DMS79 treated with DMSO at 0.1 percent for 48 hours (cell line): ENCODE data around the gene SYPL1.

Experiments used
- DNase-seq: peaks from one replicate; lab custom pipeline; 2025; lab: John Stamatoyannopoulos, UW

SYPL1 gene

GRCh38 chr7:106092204-106092603 is 19.9 kb downstream of the SYPL1 start:
- DNase-seq, result no peak

DNA sequence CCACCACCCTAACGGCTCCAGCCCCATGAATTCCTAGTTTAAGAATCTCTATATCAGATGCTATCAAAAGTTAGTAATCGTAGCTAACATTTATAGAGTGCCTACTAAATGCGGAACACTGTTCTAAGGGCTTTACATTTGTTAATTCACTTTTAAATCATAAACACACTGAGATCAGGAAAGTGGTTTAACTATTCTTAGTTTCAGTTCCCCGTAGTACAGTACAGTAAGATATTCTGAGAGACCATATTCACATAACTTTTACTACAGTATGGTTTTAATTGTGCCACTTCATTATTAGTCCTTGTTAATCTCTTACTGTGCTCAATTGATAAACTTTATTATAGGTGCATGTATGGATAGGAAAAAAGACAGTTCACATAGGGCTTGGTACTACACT is 22.5 kb downstream of the SYPL1 start:
- DNase-seq, result no peak

- no peak for DNase-seq
Measured at GRCh38 chr7:106088014-106088413, 24.1 kb downstream of the SYPL1 start.

GRCh38 chr7:106086062-106086461 is 26.1 kb downstream of the SYPL1 start:
- DNase-seq, result no peak

GRCh38 chr7:106085015-106085414 is 27.1 kb downstream of the SYPL1 start:
- no peak for DNase-seq

GRCh38 chr7:106083717-106084116 is 28.4 kb downstream of the SYPL1 start:
- DNase-seq, result no peak

GRCh38 chr7:106082087-106082854 is 29.8 kb downstream of the SYPL1 start:
- DNase-seq, result no peak

- no peak for DNase-seq
Measured at GRCh38 chr7:106080300-106080987, 31.7 kb downstream of the SYPL1 start.

DNA sequence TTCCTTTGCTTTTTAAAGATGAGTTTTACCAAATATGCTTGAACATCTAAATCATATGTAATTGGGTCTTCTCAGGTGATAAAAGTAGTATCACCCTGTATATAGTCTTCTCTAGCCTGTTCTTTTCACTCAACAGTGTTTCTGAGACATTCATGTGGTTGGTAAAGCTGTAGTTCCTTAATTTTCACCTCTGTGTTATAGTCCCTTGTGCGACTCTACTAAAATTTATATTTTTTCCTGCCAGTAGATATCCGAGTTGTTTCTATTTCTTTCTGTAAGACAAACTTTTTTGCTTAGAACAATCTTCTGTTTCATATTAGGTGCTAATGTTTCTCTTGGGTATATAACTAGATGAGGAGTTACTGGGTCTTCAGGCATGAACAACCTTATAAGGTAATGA is 35.6 kb downstream of the SYPL1 start:
- no peak for DNase-seq

GRCh38 chr7:106075937-106076336 is 36.2 kb downstream of the SYPL1 start:
- DNase-seq, result peak; percentile 77

DNA sequence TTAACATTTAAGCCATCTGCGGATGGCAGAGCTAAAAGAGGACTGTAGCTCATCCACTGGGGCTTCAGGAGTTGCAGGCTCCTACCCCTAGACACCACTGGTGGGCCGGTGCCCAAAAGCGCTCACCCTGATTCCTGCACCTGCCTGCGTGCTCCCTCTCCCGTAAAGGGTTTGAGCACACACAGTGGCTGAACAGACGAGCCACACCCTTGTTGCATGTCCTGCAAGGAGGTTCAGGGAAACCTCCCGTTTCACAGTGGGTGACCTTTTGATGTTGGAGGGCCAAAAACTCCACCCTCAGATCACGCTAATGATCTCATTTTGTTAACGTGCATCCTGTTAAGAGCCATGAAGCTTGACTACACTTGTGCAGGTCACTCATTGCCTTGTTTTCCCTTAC is 37.9 kb downstream of the SYPL1 start:
- DNase-seq, result no peak

DNA sequence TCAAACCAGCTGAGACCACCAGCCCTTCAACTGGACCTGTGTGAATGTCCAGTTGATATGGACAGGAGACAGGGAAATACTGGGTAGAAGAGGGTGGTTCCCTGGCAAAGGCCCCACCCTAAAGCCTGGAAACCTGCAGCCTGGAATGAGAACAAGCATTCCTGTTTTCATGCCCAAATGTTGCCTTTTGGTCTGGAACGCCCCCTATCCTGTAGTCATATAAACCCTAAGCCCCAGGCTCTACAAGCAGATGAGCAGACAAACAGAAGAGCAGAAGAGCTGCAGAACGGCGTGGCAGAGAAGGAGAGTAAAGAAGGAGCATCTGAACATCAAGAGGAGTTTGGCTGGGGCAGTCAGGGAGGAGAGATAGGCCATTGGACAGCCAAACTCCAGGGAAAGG is 38.4 kb downstream of the SYPL1 start:
- DNase-seq, result no peak

GRCh38 chr7:106072715-106073091 is 39.4 kb downstream of the SYPL1 start:
- no peak for DNase-seq

- DNase-seq, result peak; percentile 94
Measured at GRCh38 chr7:106071999-106072714, 40.0 kb downstream of the SYPL1 start.

DNA sequence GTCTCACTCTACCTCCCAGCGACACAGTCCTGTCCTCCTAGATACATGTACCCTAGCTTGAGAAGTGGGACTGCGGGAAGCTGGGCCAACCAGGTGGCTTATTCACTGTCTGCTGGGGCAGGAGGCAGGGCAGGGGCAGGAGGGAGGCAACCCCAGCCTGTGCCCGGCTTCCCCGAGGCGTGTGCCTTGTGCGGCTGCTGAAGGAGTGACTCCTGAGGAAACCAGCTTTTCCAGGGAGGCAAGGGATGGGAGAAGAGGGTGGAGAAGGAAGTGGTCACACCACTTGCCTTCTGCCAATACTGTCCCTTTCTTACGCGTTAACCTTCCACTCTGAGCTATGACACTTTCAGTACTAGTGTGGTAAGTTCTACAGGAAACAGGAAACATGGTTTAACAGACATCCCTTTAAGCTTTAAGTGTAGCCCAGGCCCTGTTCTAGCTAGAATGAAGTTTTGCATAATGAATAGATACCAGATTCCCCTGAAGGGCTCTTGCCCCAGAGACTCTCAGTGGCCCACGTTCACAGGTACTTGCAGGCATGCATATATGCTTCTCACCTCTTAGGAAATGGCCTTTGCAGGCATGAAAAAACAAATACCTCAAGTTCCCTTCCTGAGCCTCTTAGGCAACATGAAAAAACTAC is 40.6 kb downstream of the SYPL1 start:
- DNase-seq, result peak; percentile 92

DNA sequence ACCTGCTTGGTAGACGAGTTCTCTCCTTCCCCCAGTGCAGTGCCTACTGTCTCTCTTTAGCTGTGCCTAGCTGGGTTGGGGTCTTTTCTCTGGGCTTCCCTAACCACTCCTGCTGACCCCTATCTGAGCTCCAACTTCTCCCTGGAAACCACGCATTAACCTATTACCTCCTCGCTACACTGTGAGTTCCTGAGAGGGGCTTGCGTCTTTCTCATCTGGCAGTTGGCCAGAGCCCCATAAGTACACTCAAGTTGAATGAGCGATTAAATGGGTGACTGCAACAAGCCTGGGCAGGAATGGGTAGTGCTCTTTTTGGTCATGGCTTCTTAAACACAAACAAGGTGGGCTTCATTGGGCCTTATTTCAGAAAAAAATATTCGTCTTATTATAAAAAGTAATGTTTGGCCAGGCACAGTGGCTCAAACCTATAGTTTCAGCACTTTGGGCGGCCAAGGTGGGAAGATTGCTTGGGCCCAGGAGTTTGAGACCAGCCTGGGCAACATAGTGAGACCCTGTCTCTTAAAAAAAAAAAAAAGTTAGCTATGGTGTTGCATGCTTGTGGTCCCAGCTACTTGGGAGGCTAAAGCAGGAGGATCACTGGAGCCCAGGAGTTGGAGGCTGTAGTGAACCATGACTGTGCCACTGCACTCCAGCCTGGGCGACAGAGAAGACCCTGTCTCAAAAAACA is 41.4 kb downstream of the SYPL1 start:
- peak; percentile 97 for DNase-seq

DNA sequence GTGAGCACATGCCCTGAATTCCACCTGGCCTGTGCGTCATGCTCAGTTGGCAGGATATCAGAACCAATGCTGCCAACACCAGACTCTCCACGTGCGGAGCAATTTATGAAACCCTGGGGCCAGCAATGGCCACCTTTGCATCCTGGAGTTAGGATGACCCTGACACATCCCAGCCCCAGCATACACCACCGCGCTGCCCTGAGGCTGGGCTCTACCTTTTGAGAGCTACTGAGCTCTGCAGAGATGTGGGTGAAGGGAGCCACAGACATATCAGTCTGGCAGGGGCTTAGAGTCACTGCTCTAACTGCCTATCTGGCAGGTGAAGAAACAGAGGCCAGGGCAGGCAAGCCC is 41.9 kb downstream of the SYPL1 start:
- peak; percentile 81 for DNase-seq

DNA sequence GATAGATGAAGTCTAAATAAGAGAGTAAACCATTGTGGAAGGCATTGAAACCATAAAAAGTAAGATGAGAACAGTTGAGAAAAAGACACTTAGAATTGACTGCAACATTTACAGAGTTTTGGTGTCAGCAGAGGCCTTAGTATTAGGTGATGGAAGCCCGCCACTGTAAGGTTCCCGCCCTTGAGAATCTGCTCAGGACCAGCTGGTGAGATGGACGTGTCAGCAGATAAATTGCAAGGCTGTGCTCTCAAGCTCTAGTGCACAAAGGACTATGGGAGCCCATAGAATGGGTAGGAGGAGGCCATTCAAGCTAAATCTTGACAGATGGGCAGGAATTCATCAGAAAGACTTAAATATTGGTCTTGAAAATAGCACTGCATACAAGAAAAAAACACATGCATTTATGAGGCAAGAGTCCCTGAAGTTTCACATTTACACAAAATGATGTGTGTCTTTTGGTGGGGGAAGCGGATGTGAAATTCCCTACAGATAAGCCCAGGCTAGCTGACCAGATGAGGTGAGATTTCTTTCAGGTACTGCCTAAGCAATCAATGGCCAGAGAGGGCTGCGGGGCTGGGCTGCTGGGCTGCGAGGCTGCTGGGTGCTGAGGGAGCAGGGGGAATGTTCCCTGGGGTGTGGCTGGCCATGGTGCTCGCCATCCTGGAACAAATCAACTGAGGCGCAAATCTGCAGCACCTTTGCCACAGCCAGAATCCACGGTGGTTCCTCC is 42.5 kb downstream of the SYPL1 start:
- DNase-seq, result no peak

DNA sequence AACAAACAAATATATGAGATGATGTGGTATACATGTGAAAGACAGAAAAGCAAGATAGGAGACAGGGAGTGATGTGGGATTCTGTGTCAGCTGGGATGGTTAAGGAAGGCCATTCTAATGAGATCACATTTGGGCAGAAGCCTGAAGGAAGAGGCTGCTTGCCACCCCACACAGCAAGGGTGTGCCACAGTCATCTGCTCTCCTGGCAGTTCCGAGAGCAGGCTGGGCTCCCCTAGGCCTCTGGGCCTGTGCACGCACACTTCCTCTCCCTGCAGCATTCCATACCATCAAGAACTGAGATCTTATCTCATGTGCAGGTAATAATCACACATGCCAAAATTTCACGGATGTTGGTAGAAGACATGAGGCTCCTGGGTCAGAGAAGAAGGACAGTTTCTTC is 43.1 kb downstream of the SYPL1 start:
- DNase-seq, result no peak

DNA sequence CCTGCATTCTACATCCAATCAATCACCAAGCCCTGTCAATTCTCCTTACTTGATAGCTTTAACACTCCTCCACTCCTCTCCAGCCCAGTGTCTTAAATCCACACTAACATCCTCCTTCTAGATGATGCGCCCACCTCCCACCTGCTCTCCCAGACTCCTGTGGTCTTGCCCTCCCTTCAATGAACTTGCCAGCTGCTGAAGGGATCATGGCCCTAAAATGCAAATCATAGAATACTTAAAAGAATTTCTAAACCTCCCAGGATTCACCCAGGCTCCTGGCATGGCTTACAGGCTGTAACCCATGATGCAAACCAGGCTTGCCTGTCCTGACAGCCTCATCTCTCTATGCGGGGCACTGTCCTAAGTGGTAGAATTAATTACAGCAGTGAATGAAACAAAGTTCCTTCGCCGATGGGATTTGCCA is 43.6 kb downstream of the SYPL1 start:
- no peak for DNase-seq

DNA sequence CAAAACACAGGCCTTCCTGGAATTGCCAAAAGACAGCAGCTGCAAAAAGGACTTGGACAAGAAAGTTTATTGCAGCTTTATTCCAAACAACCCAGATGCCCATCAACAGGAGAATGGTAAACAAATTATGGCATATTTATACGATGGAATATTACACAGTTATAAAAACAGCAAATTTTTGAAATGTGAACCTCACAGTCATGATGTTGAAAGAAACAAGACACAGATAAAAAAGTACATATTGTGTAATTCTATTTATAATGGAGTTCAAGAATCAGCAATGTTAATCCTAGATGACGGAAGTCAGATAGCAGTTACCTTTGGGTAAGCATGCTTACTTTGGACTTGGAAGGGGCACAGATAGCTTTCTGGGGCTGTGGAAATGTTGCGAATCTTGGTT is 44.4 kb downstream of the SYPL1 start:
- DNase-seq, result no peak
